HL-60/S4 (cell line): ENCODE measurements around the gene JMJD7.

Experiments
- in situ Hi-C: fragments of 300-500 bp; cut with MboI; formaldehyde crosslinking; loops from 2 replicates; pipeline ENCODE4 v1.14.3; 2022; ENCODE audit warnings: low sequenced_read_pairs

Gene JMJD7

DNA sequence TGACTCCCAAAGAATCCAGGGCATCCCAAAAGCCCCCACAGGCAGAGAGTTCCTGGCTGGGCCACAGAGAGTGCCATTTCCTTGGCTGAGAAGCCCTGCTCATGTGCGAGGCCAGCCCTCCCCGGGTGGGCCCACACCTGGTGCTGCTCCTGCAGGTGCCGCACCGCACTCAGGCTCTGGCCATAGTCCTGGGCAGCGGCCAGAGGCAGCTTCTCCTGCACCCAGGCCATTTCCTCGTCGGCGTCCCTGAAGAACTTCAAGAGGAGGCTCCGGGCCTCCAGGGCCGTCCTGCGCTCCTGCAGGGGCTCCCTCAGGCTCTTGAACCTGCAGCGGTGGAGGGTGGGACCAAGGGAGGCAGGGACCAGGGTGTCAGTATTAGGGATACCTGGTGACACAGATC is 28.8 kb downstream of the JMJD7 start:
- in situ Hi-C loops, result no loop called here

DNA sequence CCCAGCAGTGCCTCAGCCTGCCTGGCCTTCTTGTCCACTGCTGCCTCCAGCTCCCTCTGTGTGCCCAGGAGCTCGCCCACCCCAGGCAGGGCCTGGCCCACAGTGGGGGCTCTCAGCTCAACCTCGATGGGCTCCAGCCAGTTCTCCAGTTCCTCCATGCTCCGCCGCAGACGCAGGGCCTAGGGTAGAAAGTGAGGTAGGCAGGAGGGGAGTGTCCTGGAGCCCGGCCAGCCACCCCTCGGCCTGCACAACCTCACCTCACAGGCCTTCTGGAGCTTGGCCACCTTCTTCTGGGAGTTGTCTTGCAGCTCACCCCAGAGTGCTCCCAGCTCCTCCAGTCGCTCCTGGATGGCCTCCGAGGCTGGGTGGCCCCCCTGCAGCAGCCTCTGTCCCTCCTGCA is 29.4 kb downstream of the JMJD7 start:
- in situ Hi-C loops, result no loop called here

DNA sequence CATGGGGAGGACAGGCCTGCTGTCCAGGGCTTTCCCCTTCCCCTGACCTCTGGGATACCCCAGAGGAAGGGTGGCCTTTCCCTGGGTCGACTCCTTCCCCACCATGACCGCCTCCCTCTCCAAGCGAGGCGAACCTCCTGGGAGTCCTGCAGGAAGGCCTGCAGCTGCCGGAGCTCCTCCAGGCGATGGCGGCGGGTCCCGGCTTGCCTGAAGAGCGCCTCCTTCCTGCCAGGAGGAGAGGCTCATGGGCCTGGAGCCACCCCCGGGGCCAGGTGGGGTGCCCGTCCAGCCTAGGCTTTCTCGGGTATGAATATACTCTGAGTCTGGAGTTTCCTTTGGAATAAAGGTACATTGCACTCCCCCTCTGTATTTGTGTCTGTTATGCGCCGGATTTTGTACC is 30.9 kb downstream of the JMJD7 start:
- in situ Hi-C loops, result no loop called here

DNA sequence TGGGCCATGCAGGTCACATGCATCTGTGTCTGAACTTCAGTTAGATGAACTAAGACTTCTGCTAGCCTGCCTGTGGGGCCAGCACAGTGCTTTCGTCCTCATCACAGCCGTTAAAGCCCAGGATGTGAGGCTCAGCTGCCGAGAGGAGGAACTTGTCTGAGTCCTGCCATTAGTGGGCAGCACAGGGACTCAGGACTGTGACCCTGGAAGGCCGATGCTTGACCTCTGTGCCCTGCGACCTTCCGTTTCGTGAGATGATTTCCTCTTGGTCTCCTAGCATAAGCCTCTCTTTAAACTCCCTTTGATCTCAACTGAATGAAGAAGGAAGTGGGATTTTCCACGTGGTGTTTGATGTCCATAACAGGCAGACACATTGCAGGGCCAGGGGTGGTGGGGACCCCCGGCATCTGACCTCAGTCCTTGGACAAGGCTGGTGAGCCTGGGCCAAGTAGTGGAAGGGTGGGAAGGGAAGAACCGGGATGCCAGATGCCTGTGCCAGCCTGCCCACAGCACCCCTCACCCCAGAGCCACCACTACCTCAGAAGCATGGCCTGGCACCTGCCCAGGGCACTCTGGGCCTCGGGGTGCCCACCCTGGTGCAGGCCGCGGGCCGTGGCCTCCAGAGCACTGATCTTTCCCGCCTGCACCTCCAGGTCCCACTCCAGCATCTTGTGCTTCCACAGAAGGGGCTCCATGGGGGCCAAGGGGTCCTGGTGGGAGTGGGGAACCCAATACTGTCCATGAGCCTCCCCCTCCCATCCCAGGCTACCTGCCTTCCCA is 32.3 kb downstream of the JMJD7 start:
- in situ Hi-C loops, result no loop called here

DNA sequence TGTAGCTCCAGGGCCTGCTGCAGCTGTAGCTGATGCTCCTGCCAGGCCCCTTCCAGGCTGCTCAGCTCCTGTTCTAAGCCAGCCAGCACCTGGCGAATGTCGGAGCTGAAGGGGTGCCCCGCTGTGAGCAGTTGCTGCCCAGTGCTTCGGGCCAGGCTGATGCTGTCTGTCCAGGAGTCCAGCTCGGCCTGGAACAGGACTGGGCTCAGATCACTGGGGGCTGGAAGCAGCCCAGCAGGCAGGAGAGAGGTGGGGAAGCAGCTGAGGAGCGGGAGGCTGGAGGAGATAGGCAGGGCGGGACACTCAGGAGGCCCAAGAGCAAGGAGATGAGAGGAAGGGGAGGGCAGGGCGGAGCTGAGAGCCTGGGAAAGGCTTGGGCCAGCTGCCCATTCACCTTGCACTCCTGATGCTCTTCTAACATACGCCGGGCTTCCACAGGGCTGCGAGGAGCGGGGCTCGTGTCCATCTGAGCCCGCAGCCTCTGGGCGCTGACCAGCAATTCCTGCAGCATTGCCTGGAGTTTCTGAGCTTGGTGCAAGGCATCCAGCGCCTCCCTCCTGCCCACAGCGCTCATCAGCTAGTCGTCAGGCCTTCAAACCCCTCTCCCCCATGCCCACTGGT is 34.0 kb downstream of the JMJD7 start:
- in situ Hi-C loops, result no loop called here

DNA sequence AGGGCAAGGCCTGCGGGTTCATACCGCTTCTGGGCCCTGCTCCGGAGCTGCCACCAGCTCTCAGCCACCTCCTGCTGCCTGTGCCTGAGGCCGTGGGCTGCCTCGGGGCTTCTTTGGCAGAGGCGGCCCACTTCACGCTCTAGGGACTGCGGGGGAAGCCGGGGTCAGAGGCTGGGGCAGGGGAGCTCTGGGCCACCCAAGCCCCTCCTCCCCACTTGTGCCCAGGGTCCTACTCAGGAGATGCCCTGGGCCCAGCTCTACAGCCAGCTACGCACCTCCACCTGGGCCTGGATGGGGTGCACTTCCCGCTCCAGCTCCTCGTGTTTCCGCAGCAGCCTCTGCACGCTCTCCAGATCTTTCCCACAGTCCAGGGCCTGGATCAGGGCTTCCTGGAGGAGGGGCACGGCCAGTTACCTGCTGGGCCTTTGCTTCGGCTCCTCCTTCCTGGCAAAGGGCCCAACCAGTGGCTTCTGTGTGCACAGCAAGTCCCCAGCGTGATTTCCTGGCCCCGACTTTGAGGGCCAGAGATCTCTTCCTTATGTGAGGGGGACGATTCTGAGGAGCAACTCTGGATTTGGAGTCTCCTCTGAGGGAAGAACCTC is 34.7 kb downstream of the JMJD7 start:
- in situ Hi-C loops, result no loop called here

DNA sequence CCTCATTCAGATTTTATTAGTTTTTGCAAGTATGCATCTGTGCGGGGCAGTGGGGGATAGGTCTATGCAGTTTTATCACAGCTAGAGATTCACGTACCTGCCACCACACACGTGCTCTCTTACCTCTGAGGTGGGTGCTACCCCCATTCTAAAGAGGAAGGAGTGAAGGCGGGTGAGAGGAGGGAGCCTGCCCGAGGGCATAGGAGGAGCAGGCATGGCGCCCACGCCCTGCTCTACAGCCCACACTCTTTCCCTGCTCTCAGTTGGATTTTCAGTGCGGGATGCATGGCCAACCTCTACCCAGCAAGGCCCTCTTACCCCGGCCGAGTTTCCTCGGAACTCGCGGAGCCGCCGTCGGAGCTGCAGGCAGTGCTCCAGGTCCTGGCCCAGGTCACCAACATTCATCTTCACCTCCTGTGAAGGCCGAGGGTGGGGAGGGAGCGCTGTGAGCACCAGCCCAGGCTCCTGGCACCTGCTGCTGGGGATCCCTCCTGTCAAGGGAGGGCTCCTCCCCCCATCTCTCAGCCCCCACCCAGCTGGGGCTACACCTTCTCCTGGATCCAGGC is 37.7 kb downstream of the JMJD7 start:
- in situ Hi-C loops, result no loop called here

DNA sequence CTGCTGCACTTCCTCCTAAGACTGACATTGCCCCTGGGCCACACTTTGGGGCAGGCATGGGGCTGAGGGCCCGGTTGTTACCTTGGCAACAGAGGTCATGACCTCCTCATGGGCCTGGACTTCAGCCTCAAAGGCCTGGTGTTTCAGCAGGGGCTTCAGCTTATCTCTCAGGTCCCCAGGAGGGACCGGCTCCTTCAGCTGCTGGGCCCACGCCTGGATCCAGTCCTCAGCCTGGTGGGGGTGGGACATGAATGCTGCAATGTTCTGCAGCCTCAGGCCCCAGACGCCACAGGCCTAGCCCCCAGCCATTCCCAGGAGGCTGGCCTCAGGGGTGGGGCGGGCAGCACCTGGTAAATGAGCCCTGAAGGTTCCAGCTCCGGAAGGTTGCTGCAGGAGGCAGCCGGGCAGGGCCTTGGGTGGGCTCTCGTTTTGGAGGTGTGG is 38.4 kb downstream of the JMJD7 start:
- in situ Hi-C loops, result no loop called here

DNA sequence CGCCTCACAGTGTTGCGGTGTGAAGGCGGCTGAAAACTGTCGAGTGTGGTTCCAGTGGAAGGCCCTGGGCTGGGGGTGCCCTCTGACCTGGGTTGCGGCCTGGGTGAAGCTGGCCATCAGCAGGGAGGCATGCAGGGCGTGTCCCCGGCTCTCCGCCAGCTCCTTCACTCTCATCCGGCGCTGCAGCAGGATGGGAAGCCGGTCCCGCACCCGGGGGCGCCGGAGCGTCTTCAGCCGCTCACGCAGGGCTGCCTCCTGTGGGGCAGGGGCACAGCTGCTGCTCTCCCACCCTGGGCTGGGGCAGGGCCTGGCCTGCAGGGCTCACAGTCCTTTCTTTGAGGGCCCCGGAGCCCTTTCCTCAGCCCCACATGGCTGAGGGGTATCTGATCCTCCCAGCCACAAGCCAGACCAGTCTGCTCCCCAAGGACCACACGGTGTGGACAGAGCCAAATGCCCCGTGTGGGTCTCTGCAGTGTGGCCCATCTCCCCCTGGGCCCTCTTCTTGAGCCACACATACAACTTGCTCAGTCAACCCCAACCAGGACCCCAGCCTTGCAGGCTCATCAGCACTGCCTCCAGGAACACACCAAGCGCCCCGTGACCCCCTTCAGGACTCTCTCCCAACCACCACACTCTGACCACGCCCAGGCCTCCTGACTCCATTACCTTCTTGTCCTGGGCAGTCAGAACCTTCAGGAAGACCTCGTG is 39.1 kb downstream of the JMJD7 start:
- in situ Hi-C loops, result no loop called here

DNA sequence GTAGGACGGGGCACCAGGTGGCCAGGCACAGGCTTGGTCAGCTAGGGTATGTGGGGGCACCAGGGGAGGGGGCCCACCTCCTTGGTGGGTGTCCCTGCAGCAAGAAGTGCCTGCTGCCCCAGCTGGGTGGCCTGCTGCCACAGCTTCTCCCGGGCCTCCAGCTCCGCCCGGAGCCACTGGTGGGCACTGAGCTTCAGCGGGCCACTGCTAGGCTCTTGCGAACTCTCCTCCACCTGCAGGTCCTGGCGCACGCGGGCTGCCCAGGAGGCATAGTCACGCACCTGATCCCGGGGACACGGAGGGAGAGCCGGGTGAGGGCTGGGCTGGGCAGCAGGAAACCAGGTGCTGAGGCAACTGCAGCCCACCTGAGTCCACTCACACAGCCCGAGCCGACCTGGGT is 40.4 kb downstream of the JMJD7 start:
- in situ Hi-C loops, result no loop called here

DNA sequence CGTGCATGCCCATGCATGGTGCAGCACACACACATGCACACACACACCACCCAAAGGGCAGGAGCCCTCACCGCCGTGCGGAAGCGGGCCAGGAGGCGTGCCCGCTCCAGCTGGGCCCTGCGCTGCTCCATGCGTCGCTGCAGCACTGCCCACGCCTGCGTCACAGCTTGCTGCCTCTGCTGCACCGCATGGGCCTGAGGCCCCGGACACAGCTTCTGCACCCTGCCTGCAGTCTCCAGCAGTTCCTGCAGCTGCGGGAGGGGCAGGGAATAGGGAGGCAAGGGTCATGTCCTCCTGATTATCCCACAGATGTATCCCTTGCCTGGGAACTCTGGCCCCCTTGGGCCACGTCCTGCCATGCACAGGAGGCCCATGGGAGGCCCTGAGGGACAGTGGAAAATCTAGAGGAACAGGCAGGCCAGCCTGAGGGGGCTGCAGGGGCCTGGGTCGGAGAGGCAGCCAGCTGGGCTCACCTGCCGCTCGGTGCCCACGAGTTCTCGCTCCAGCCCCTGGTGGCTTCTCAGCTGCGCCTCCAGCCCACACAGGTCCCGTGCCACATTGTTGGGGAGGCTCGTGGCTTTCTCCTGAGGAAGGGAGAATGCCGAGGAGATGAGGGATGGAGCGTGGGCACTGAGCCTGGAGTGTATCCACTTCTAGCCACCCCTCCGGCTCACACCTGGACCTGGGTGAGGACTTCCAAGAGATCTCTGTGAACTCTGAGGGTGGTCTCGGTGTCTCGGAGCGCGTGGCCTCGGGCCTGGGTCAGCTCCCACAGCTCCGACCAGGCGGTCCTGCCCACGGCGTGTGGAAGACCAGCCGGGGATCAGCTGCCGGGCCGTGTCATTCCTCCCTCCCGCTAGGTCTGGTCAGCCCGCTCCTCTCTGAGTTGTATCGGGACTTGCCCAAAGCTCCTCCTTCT is 42.1 kb downstream of the JMJD7 start:
- in situ Hi-C loops, result no loop called here

DNA sequence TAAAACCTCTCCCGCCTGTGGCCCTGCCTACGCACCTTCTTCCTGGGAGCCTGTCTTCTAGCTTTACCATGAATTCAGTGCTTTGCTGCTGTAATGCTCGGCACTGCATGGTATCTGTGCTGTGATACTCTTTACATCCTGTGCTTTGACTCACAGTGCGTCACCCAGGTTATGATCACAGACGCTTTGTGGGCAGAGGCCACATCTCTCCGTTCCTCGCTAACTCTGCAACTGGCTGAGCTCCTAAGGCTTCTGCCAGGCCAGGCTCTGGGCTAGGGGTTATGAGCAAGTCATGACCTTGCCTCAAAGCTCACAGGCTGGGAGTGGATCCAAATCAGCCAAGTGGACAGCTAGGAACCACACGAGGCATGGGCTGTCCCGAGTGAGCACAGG is 42.8 kb downstream of the JMJD7 start:
- in situ Hi-C loops, result no loop called here

DNA sequence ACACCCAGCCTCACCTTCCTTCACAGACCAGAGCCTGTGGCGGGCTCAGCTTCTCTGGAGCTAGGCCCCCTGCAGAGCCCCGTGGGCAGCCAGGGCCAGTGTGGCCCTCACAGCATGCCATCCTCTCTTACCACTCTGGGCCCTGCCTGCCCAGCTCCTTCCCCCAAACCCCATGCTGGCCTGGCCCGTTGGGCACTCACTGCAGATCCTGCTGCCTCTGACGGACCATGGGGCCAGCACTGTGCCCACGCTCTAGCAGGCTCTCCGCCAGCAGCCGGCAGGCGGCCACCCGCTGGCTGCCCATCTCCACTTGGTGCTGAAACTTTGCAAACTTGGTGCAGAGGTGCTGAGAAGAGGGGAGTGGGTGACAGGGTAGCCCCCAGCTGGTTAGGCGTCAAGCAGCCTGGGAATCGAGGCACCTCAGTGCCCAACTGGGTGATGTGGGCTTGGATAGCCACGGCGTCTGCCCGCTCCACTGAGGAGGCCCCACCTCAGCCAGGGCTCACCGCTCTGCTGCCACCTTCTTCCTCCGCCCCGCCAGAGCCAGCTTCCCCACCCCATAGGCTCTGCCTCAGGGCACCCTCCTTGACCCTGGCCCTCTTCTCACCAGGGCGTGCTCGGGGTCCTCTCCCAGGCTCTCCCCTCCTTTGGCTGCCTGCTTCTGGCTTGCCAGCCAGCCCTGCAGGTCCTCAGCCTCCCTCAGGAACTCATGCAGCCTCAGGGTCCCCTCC is 43.4 kb downstream of the JMJD7 start:
- in situ Hi-C loops, result no loop called here

DNA sequence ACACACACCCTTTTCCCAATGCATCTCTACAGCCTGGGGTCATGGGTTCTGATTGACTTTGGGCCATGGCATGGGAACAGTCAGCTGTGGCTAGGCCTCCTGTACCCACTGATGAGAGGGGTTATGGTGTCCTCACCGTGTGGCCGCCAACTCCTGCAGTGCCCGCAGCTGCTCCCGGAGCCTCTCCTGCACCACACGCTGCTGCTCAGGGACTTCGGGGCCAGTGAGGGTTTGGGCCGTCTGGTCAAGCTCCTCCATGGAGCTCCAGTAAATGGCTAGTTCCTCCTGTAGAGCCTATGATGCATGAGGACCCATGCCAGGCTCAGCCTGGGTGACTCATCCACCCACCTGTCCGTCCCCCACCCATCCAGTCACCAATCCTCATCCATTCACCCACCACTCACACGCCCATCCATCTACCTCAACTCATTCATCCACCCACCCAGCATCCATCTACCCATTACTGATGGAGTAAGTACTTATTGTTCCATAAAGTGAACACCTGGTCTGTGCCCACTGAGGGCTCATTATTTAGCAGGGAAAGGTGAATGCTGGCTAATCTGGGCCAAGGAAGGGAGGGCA is 44.4 kb downstream of the JMJD7 start:
- in situ Hi-C loops, result no loop called here

DNA sequence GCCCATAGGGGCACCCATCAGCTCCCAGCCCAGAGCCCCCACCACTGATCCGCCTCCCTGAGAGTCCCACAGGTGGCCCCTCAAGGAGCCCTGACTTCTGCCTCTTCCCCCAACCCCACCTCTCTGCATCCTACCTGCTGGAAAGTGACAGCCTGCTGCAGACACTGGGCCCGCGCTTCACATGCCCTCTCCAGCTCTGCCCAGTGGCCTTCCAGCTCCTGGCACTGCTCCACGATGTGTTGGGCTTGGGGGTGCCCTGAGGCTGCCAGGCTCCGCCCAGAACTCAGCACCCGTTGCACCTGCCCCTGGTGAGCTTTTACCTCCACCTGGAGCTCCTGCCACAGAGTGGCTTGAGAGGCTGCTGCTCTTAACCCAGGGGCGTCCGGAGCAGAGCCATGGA is 45.8 kb downstream of the JMJD7 start:
- in situ Hi-C loops, result no loop called here

DNA sequence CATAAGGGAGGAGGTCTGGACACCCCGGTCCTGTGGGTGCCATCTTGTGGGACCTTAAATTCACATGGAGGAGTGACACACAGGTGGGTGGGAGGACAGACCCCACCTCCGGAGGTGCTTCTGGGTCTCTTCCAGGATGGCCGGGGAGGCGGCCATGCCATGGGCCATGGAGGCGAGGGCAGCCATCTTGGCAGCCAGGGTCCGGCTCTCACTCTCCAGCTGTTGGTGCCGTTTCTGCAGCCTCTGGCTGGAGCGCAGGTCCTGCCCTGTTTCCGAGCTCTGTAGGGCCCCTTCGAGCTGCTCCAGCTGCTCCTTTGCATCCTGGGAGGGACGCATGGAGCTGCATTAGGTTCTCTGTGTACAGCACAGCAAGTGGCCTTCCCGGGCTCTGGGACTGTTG is 46.8 kb downstream of the JMJD7 start:
- in situ Hi-C loops, result no loop called here

DNA sequence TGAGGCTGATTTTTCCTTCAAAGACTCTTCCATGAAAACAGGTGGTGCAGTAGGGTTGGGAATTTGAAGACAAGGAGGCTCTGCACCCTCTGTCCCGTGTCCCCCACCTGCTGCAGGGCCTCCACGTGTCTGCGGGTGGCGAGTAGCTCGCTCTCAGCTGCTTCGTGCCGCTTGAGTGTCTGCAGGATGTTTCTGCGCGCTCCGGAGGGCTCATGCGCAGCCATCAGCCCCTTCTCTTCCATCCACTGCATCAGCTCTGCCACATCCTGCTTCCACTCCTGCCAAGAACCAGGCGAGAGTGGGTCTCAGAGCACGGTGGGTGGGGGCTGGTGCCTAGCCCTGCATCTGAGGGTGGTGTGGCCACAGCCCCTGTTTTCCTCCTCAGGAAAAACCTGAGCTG is 48.1 kb downstream of the JMJD7 start:
- in situ Hi-C loops, result no loop called here

DNA sequence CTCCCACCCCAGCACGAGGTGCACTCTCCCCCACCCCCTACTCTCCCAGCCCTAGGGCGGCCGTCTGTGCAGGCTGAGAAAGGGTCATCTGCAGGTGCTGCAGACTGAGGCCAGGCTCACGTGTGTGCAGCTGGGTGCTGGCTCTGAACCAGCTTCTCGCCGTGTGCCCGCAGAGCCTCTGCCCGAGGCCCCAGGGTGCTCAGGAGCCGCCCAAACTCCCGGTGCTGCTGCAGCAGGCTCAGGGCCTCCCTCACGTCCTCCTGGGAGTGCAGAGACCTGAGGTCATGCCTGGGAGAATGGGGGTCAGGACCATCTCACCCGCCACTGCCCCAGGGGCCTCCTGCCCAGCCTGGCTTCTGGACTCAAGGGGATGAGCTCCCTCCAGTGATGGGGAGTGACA is 48.8 kb downstream of the JMJD7 start:
- in situ Hi-C loops, result no loop called here

DNA sequence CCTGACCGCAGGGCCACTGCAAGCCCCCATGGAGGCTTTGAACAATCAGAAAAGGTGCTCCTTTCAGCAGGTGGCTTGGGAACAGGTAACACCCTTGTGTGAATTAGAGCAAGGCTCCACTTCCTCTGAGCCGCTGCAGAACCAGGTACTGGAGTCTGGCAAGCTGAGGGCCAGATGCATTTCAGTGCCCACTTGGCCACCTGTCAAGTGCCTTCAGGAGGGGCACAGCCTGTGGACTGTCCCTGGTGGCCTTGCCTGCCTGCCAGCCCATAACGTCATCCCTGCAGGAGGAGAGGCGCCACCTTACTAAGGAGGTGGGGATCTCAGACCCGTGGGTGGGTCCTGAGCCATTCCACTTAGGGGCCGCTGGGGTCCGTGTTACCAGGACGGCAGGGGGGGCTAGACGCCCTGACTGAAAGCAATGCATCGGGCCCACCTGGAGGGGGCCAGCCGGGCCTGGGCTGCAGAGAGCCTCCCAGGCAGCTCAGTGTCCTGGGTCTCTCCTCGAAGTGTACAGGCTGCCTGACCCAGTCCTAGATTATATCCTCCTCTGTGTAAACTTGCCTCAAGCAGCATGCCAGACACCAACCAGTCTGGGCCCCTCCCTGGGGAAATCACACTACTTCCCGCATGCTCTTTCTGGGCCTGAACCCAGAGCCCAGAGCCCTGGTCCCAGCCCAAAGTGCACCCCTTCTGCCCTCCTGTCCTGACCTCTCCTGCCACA is 49.9 kb downstream of the JMJD7 start:
- in situ Hi-C loops, result no loop called here
